Ectodermal cell (in vitro differentiated cells): Measurements from ENCODE around the gene APCDD1L.
"Not testable (repeated sequence)": the region's sequence is repeated elsewhere in the genome, so short reads cannot be mapped to it uniquely, and the experiment has no call there.

Experiments
- H3K27ac ChIP-seq: 2 replicates; pipeline ENCODE4 v1.7.0; 2013; ENCODE audit warnings: mild to moderate bottlenecking, low read depth, low read length; ENCODE audit not compliant: insufficient read depth, poor library complexity, severe bottlenecking
- H3K27me3 ChIP-seq: 2 replicates; pipeline ENCODE4 v1.7.0; 2013; ENCODE audit warnings: mild to moderate bottlenecking, low read length; ENCODE audit not compliant: insufficient read depth, control insufficient read depth, poor library complexity, severe bottlenecking
- H3K36me3 ChIP-seq: one replicate; pipeline ENCODE4 v1.7.0; 2013; ENCODE audit warnings: low read length; ENCODE audit not compliant: control insufficient read depth, insufficient read depth
- H3K4me1 ChIP-seq: one replicate; pipeline ENCODE4 v1.7.0; 2013; ENCODE audit warnings: low read length; ENCODE audit not compliant: control insufficient read depth, insufficient read depth
- H3K4me3 ChIP-seq: 2 replicates; pipeline ENCODE4 v1.7.0; 2013; ENCODE audit warnings: low read depth, low read length, control low read depth; ENCODE audit not compliant: insufficient read depth
- H3K9me3 ChIP-seq: 2 replicates; pipeline ENCODE4 v1.7.0; 2013; ENCODE audit warnings: mild to moderate bottlenecking, low read length, moderate library complexity; ENCODE audit not compliant: control insufficient read depth
- WGBS, 2 experiments: methylation state at CpG; one replicate each; pipeline ENCODE4 v1.1.7; 2013; ENCODE audit warnings: missing lambda C conversion rate in 2 of 2; 5-methylcytosine and 5-hydroxymethylcytosine counted together

Gene APCDD1L

GRCh38 chr20:58416057-58416456, 99.1 kb downstream of the APCDD1L start:
- Histone ChIP-seq H3K36me3 (peaks cover 7% of the 10 kb centered on the region), H3K9me3 (no peaks in the 10 kb centered on the region), H3K4me1 (no peaks in the 10 kb centered on the region), H3K4me3 (no peak overlapping the region), H3K27ac (no peak overlapping the region), H3K27me3 (no peaks in the 10 kb centered on the region)
- 92 to 100% methylated on average over 1 of the region's 1 CpG for WGBS, 2 experiments

DNA sequence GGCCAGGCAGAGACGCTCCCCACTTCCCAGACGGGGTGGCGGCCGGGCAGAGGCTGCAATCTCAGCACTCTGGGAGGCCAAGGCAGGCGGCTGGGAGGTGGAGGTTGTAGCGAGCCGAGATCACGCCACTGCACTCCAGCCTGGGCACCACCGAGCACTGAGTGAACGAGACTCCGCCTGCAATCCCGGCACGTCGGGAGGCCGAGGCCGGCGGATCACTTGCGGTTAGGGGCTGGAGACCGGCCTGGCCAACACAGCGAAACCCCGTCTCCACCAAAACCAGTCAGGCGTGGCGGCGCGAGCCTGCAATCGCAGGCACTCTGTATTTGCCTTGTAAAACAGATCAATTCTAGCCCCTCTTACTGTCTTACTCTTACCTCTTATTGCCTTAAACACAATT, 100.4 kb downstream of the APCDD1L start:
- 95% methylated on average over 26 of the region's 26 CpGs for WGBS, 2 experiments
- not testable (repeated sequence) for H3K27ac ChIP-seq, H3K27me3 ChIP-seq, H3K4me1 ChIP-seq, H3K4me3 ChIP-seq, H3K9me3 ChIP-seq
- H3K36me3 ChIP-seq = peaks cover 11% of the 10 kb centered on the region

GRCh38 chr20:58414216-58414615, 101.0 kb downstream of the APCDD1L start:
- H3K27ac ChIP-seq, H3K4me1 ChIP-seq: not testable (repeated sequence)
- 91 to 95% methylated on average over 23 to 31 of the region's 35 CpGs for WGBS, 2 experiments

More at GRCh38 chr20:58414216-58414615, 101.0 kb downstream of the APCDD1L start:
- not testable (repeated sequence) for H3K27me3 ChIP-seq, H3K4me3 ChIP-seq, H3K36me3 ChIP-seq, H3K9me3 ChIP-seq
